Stimulated activated CD8-positive, alpha-beta memory T cell treated with anti-CD3 and anti-CD28 coated beads, Interleukin-12 subunit alpha, Interleukin-12 subunit beta, amount 100 ng/mL, for 1 hour (primary cell): ENCODE results near the gene GZF1.
A peak's percentile ranks its signal among the peaks of the same experiment; 100 is the strongest.
"Not testable (repeated sequence)": the region's sequence is repeated elsewhere in the genome, so short reads cannot be mapped to it uniquely, and the experiment has no call there.

Experiments
- DNase-seq: peaks from one replicate; pipeline ENCODE4 v3.0.0-alpha.2; 2020; ENCODE audit warnings: low read depth

The GZF1 gene

DNA sequence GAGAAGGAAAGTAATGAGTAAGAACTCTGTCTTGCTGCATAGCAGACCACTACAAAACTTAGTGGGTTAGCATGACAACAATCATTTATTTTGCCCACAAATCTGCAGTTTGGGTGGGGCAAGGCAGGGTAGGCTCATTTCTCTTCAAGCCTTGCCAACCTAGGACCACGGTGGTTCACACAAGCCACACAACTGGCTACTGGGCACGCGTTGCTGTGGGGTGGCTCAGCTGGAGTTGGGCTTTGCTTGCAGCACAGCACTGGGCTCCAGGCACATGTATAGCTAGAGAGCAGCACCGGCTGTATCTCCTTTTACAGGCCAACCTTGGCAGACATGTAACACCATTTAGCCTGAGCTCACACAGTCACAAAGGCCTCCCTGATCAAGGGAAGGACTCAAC, 16.0 kb upstream of the GZF1 start:
- DNase-seq: no peak

- no peak for DNase-seq
Measured at GRCh38 chr20:23347791-23348190, 14.2 kb upstream of the GZF1 start.

GRCh38 chr20:23348510-23348909, 13.5 kb upstream of the GZF1 start:
- DNase-seq: not testable (repeated sequence)

DNA sequence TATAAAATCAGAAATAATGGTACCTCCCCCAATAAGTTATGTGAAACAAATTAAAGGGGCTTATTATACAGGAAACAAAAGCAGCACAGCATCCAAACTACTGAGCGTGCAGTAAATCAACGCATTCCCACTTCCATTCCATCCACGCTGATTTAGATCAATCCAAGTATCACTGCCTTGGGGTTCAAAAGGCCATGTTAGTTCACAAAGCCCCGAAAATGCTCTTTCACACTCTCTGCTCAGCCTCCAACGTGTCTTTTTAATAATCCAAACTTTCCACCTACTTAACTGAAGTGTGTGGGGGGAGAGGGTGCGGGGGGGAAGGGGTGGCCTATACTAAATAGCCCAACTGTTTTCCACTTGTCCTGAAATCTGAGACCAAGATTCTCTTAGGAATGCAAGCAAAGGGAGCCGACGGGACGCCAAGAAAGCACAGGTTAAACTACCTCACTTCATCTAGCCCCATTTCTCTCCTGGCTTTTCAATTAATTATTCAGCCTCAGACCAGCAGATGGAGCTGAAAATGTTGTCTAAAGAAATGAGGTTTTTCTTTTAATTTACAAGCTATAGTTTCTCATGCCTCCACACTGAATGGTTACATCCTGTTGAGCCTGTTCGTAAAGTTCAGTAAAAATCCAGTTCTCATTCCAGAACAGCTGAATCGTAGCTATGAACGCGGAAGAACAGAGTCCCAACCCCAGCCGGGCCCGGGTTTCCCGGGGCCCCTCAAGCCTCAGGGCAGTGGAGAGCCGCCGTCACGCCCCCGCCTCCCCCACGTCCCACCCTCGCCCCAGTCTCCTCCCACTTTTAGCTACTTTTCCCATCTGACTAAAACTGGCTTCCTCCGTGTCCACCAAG, 12.4 kb upstream of the GZF1 start:
- peak; percentile 56 for DNase-seq

- DNase-seq: peak; percentile 93
Measured at GRCh38 chr20:23350196-23350903, 11.6 kb upstream of the GZF1 start, which contains the start of gene NXT1. TSS of gene NXT1 (plus strand) at chr20:23350791. CDS start at chr20:23354042, 3,251 bp downstream.

- peak; percentile 27 for DNase-seq
Measured at GRCh38 chr20:23350904-23351838, 10.8 kb upstream of the GZF1 start.

DNA sequence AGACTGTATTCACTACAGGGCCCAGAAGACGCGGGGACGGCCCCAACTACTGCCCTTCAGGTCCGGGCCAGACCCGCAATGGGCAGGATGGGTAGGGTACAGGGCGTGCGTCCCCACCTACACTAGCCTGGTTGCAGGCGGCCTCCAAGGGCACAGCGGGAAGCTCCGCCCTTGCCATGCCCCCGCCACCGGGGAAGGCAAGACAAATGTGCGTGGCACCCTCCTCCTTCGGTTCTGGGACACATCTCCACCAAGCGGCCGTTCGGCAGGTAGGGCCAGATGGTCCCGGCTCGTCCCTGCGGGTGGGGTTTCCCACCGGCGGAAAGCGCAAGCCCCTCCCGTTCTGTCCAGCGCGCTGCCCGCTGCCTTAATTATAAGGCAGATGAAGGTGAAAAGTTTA, 5.8 kb upstream of the GZF1 start:
- no peak for DNase-seq

GRCh38 chr20:23357767-23358562, 4.0 kb upstream of the GZF1 start:
- DNase-seq: peak; percentile 100

DNA sequence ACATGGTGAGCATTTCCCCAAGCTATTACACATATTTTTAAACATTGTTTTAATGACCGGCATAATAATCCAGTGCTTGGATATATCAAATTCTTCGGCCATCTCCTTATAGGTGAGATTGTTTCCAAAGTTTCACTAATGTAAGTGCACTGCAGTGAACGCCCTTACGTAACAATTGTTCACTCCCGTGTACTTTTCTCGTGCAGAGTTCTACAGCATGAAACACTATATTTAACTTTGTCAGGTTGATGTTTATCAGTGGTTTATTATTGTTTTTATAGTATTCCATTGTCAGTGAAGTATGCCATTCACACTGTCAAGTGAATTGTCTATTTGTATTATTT, 3.4 kb upstream of the GZF1 start:
- no peak for DNase-seq

DNA sequence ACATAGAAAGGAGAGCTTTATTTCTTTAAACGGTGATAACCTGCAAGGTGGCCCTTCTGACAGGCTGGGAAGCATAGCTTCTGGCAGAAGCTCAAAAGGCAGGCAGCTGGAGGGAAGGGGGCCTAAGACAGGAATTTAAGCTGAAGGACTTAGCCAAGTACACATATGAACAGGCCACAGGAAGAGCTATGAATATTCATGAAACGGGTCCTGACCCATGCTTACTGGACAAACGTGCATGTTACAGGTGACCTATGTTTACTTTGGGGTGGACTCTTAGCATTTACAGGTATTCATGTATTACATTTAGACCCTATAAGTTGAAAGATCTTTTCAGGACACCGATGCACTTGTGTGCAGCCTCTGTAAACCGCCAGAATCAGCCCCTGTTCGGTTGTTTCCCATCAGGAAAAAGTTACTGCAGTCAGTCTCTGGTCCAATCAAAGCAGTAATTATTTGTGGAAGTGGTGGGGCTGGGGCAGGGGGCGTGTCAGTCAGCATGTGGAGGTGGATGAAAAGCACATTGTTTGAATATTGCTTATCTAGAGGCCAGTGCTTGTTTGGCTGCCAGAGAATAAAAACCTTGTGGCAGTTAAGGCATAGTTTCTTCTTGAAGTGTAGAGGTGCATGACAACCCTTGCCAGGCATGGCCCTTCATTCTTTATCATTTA, 2.9 kb upstream of the GZF1 start:
- DNase-seq: no peak

DNA sequence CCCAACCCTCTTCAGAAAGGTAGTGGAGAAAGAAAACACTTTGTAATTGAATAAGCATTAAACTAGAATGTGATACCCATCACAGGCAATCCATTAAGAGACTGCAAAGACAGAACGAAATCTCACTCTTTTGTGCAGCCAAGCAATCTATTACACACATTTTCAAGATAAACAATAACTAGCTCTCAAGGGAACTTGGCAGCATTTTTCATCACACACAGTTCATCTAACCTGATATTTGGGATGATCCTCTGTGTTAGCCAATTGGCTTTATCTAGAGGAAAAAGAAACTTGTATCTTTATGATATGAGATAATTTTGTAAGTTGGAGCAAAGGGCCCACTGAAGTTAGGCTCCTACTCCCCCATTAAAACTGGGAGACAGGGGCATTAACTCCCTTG, 1.5 kb upstream of the GZF1 start:
- DNase-seq: no peak

- no peak for DNase-seq
Measured at GRCh38 chr20:23361119-23361475, 885 bp upstream of the GZF1 start.

DNA sequence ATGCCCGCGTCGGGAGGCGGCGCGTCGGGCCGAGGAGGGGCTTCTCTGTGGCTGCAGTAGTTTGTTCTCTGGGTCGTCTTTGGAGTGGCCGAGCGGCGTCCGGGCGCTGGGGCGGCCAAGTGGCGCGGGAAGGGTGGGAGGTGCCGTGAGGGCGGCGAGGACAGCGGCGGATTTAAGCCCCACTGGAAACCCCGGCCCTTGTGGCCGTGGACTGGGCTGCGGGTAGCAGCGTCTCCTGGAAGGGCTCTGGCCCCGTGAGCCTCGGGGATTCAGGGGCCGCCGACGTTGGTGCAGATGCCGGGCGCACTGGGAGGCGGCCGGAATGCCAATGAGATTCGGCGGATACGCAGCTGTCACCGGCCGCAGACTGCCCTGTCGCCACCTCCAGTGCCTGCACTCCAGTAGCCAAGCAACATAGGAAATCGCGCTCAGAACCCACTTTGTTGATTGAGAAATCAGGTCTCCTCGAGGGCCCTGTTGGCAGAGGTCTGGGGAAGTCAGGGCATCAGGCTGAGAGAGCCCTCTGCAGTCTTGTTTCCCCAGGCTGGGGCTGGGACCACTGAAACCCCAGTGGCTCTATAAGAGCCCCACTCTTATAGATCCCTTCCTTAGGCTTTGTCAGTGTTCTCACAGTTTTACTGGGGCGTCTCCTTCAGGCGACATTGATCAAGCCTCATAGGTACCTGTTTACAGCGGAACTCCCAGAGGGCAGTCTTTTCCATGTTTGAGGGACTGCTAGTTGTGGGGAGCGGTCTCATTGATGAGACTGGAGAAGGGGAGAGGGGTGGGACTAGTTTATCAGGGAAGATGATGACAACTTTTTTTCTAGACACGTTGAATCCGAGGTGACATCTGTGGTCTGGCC, 642 bp downstream of the GZF1 start:
- no peak for DNase-seq

- DNase-seq: no peak
Measured at GRCh38 chr20:23363257-23363649, 1.3 kb downstream of the GZF1 start.

DNA sequence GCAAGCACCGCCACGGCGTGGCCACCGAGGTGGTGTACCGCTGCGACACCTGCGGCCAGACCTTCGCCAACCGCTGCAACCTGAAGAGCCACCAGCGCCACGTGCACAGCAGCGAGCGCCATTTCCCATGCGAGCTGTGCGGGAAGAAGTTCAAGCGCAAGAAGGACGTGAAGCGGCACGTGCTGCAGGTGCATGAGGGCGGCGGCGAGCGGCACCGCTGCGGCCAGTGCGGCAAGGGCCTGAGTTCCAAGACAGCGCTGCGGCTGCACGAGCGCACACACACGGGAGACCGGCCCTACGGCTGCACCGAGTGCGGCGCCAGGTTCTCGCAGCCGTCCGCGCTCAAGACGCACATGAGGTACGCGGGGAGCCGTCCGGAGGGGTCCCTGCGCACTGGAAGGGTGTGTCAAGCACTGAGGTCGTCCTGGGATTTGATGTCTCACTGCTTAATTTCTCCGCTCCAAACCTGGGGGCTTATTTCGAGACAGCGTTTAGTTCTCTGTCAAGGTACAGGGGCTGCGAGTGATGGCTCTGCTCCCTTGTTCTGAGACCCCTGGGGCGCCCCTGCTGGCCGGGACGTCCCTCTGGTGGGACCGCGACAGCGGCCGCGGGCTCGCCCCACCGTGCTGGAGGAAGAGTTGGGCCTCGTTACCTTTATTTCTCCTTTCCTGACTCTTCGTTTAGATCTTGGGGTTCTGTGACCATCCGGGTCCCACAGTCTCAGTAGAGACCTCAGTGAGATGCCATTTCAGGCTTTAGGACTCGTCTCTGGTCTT, 3.6 kb downstream of the GZF1 start:
- DNase-seq: no peak

- no peak for DNase-seq
Measured at GRCh38 chr20:23366384-23366783, 4.4 kb downstream of the GZF1 start.

GRCh38 chr20:23367770-23368169, 5.8 kb downstream of the GZF1 start:
- no peak for DNase-seq

GRCh38 chr20:23368316-23369071, 6.5 kb downstream of the GZF1 start:
- DNase-seq: no peak
